OCI-LY7 (cell line): ENCODE measurements around the gene ELMOD3. TPM values are rescaled to one million over a fixed set of nuclear protein-coding genes. Genes with fewer than 3 reads are reported as not detected.
"Not testable (repeated sequence)": the region's sequence is repeated elsewhere in the genome, so short reads cannot be mapped to it uniquely, and the experiment has no call there.

Source experiments
- BruUV-seq: library from RNA; stranded (reverse); fragments of 400-500 nt; replicated peaks from 2 replicates; lab custom pipeline; 2021; lab: Mats Ljungman, UMichigan
- CTCF ChIA-PET: fragments of 300-600 bp; sonication (Branson Sonifier 250); formaldehyde crosslinking; loops from one replicate; lab custom pipeline; 2022; ENCODE audit warnings: antibody characterized with exemption; ENCODE audit not compliant: unreplicated experiment; lab: Charles Lee
- POLR2A ChIA-PET: fragments of 300-600 bp; sonication (Branson Sonifier 250); formaldehyde crosslinking; loops from one replicate; lab custom pipeline; 2022; ENCODE audit warnings: antibody characterized with exemption; lab: Charles Lee
- DNase-seq: peaks from one replicate; pipeline ENCODE4 v3.0.0-alpha.2; 2015; ENCODE audit warnings: low spot score
- H2AFZ ChIP-seq: fragments of 200-600 bp; sonication (generic), shearing (Covaris generic); 2 replicates; pipeline ENCODE4 v1.6.1; 2014; ENCODE audit warnings: mild to moderate bottlenecking, antibody characterized with exemption, low read length, moderate library complexity
- H3K27ac ChIP-seq: fragments of 200-600 bp; sonication (generic); 2 replicates; pipeline ENCODE4 v1.5.1; 2014; ENCODE audit warnings: mixed run types, low read depth, mild to moderate bottlenecking, moderate library complexity, low read length, inconsistent platforms; ENCODE audit not compliant: poor library complexity, severe bottlenecking
- H3K36me3 ChIP-seq: fragments of 200-600 bp; sonication (generic); 2 replicates; pipeline ENCODE4 v1.6.1; 2014; ENCODE audit warnings: mild to moderate bottlenecking, antibody characterized with exemption, low read length, moderate library complexity, mixed read lengths; ENCODE audit not compliant: insufficient read depth
- H3K4me1 ChIP-seq: fragments of 200-600 bp; sonication (generic); 2 replicates; pipeline ENCODE4 v1.5.1; 2014; ENCODE audit warnings: mild to moderate bottlenecking, low read length; ENCODE audit not compliant: insufficient read depth, poor library complexity, severe bottlenecking
- H3K4me2 ChIP-seq: fragments of 200-600 bp; sonication (generic); 2 replicates; pipeline ENCODE4 v1.6.1; 2014; ENCODE audit warnings: mild to moderate bottlenecking, low read length
- H3K4me3 ChIP-seq: fragments of 200-600 bp; sonication (generic); 2 replicates; pipeline ENCODE4 v1.5.1; 2014; ENCODE audit warnings: mild to moderate bottlenecking, low read depth, low read length; ENCODE audit not compliant: poor library complexity, severe bottlenecking
- H3K79me2 ChIP-seq: fragments of 200-600 bp; sonication (generic); 2 replicates; pipeline ENCODE4 v1.6.1; 2016; ENCODE audit warnings: low read depth, mild to moderate bottlenecking, low read length, moderate library complexity, mixed read lengths; ENCODE audit not compliant: insufficient read depth
- H3K9me2 ChIP-seq: fragments of 200-600 bp; sonication (generic); 2 replicates; pipeline ENCODE4 v1.6.1; 2016; ENCODE audit warnings: mild to moderate bottlenecking, low read length, mixed read lengths; ENCODE audit not compliant: insufficient read depth
- H3K9me3 ChIP-seq: fragments of 200-600 bp; sonication (generic); 2 replicates; pipeline ENCODE4 v1.6.1; 2014; ENCODE audit warnings: mild to moderate bottlenecking, mixed run types, low read length, mixed read lengths
- H4K20me1 ChIP-seq: fragments of 200-600 bp; sonication (generic); 2 replicates; pipeline ENCODE4 v1.6.1; 2014; ENCODE audit warnings: mild to moderate bottlenecking, antibody characterized with exemption, low read length, moderate library complexity, mixed read lengths; ENCODE audit not compliant: insufficient read depth
- CTCF ChIP-seq: fragments of 200-600 bp; sonication (generic); conservative IDR thresholded peaks from 2 replicates; pipeline ENCODE4 v1.5.1; 2014; ENCODE audit warnings: mild to moderate bottlenecking, antibody characterized with exemption, low read length, moderate library complexity, mixed read lengths
- EZH2phosphoT487 ChIP-seq: fragments of 200-600 bp; sonication (generic); IDR thresholded peaks from 2 replicates; pipeline ENCODE4 v1.6.1; 2018; ENCODE audit warnings: low read depth, borderline replicate concordance, mild to moderate bottlenecking, mixed run types, antibody characterized with exemption, low read length, moderate library complexity, mixed read lengths
- intact Hi-C: fragments of 100-400 bp; cut with micrococcal nuclease; formaldehyde crosslinking; loops from one replicate; pipeline ENCODE4 v1.10.0; 2022; ENCODE audit not compliant: unreplicated experiment
- total RNA-seq, 2 experiments: library from RNA; depleted of rRNA in 1 of 2; stranded (reverse); fragments of >200 nt in 1 of 2; shearing (Covaris generic) in 1 of 2; gene quantifications; 2 replicates each; pipeline ENCODE4 v1.2.3, GENCODE V29; 2014 to 2022

ELMOD3 gene
- total RNA-seq, 2 experiments from 2014 or later, result 12.0 to 18.5 TPM

DNA sequence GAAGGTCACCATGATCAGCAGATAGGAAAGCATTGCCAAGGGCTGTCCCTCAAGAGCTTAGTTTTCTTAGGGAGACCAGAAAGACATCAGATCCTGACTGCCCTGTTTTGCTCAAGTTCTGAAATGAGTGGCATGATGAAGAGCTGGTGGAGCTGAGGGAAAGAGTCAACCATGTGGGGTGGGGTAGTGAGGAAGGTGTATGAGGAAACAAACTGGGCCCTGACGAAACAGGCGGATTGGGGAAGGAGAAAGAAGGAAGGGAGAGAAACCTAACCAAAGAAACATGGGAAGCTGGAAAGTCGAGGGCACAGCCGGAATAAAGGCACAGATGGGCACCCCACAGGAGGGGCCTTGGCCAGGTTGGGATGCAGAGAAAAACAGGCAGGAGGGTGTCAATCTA lies 34.8 kb upstream of the ELMOD3 start:
- TF ChIP-seq EZH2phosphoT487 (no peak), CTCF (no peak)
- Histone ChIP-seq H3K9me2 (no peaks in the 10 kb centered on the region), H3K4me3 (no peak overlapping the region), H3K27ac (no peak overlapping the region), H3K4me1 (peaks cover 23% of the 10 kb centered on the region), H3K79me2 (peaks cover 59% of the 10 kb centered on the region), H2AFZ (no peak overlapping the region), H3K36me3 (peaks cover 89% of the 10 kb centered on the region), H4K20me1 (peaks cover 25% of the 10 kb centered on the region), H3K4me2 (no peak overlapping the region), H3K9me3 (no peaks in the 10 kb centered on the region)
- POLR2A ChIA-PET, result interaction anchor here (0.7 to 1.5 kb wide), 2 partner anchors 22 to 1865 kb away, joined by 3 to 4 read pairs; no protein-coding TSS in a partner anchor
- intact Hi-C loops, result no loop called here
- CTCF ChIA-PET, result no interaction called here
- DNase-seq, result no peak
- BruUV-seq, result no TSS peak

GRCh38 chr2:85323351-85323987 lies 31.1 kb upstream of the ELMOD3 start:
- H3K9me3 ChIP-seq, result no peaks in the 10 kb centered on the region
- H3K27ac ChIP-seq, result no peak overlapping the region
- H4K20me1 ChIP-seq, result peaks cover 43% of the 10 kb centered on the region
- BruUV-seq, result no TSS peak
- peak overlapping the region; percentile 16; the same call in 1 of the 2 replicates for H3K4me2 ChIP-seq
- no peaks in the 10 kb centered on the region for H3K9me2 ChIP-seq
- H3K79me2 ChIP-seq, result peaks cover 84% of the 10 kb centered on the region
- TF ChIP-seq EZH2phosphoT487, result no peak
- no peak for DNase-seq
- no peak overlapping the region for H3K4me3 ChIP-seq
- ChIA-PET POLR2A (interaction anchor here (0.9 to 1.8 kb wide), 3 partner anchors 9 to 30 kb away, joined by 3 to 6 read pairs (median 3); no protein-coding TSS in a partner anchor), CTCF (no interaction called here)
- H2AFZ ChIP-seq, result no peak overlapping the region
- H3K36me3 ChIP-seq, result peaks cover 89% of the 10 kb centered on the region
- intact Hi-C loops, result no loop called here
- H3K4me1 ChIP-seq, result peaks cover 29% of the 10 kb centered on the region

- H2AFZ ChIP-seq, intact Hi-C loops, BruUV-seq, H3K27ac ChIP-seq, DNase-seq, H3K4me3 ChIP-seq, H3K9me3 ChIP-seq, H3K9me2 ChIP-seq, CTCF ChIA-PET: not testable (repeated sequence)
- peaks cover 43% of the 10 kb centered on the region for H4K20me1 ChIP-seq
- H3K4me2 ChIP-seq, result peak overlapping the region; percentile 16; the same call in 1 of the 2 replicates
- peaks cover 32% of the 10 kb centered on the region for H3K4me1 ChIP-seq
- POLR2A ChIA-PET, result interaction anchor here (0.6 to 1.8 kb wide), 5 partner anchors 9 to 295 kb away, joined by 3 to 6 read pairs (median 3); partner anchors contain the start of genes ELMOD3 and RETSAT
- H3K79me2 ChIP-seq, result peaks cover 84% of the 10 kb centered on the region
- H3K36me3 ChIP-seq, result peaks cover 84% of the 10 kb centered on the region
Measured at GRCh38 chr2:85323988-85324367, 30.6 kb upstream of the ELMOD3 start.
